Activated naive CD4-positive, alpha-beta T cell treated with anti-CD3 and anti-CD28 coated beads, Interleukin-2, amount 50 U/mL, for 16 hours (primary cell): ENCODE results near the gene C2orf80.
A peak's percentile ranks its signal among the peaks of the same experiment; 100 is the strongest.
"Not testable (repeated sequence)": the region's sequence is repeated elsewhere in the genome, so short reads cannot be mapped to it uniquely, and the experiment has no call there.

Source experiments
- DNase-seq: peaks from one replicate; pipeline ENCODE4 v3.0.0-alpha.2; 2020

Gene C2orf80

GRCh38 chr2:208175840-208176153, 14.0 kb downstream of the C2orf80 start:
- no peak for DNase-seq

GRCh38 chr2:208175069-208175839, 14.6 kb downstream of the C2orf80 start:
- DNase-seq, result peak; percentile 51

GRCh38 chr2:208174144-208174543, 15.7 kb downstream of the C2orf80 start:
- DNase-seq, result no peak

GRCh38 chr2:208172125-208172524, 17.7 kb downstream of the C2orf80 start:
- DNase-seq, result no peak

GRCh38 chr2:208164951-208165755, 24.7 kb downstream of the C2orf80 start:
- no peak for DNase-seq

GRCh38 chr2:208163489-208163888, 26.3 kb downstream of the C2orf80 start, which contains the start of gene CRYGA:
CRYGA (minus strand) TSS chr2:208163589; CDS start chr2:208163556, 33 bp downstream.
- DNase-seq, result no peak

GRCh38 chr2:208156439-208156838, 33.4 kb downstream of the C2orf80 start:
- no peak for DNase-seq

GRCh38 chr2:208153156-208153555, 36.7 kb downstream of the C2orf80 start:
- no peak for DNase-seq

GRCh38 chr2:208150956-208151355, 38.9 kb downstream of the C2orf80 start:
- no peak for DNase-seq

- no peak for DNase-seq
These were observed 39.7 kb downstream of the C2orf80 start for GRCh38 chr2:208150094-208150493.

GRCh38 chr2:208148803-208149202, 41.0 kb downstream of the C2orf80 start:
- no peak for DNase-seq

GRCh38 chr2:208147759-208148158, 42.1 kb downstream of the C2orf80 start:
- no peak for DNase-seq

GRCh38 chr2:208147008-208147407, 42.8 kb downstream of the C2orf80 start:
- no peak for DNase-seq

- DNase-seq, result no peak
These were observed 43.8 kb downstream of the C2orf80 start, which contains the start of gene CRYGB for GRCh38 chr2:208146006-208146405. CRYGB (minus strand) TSS chr2:208146158; CDS start chr2:208146120, 38 bp downstream.

GRCh38 chr2:208142925-208143799, 46.7 kb downstream of the C2orf80 start:
- DNase-seq, result no peak

GRCh38 chr2:208142240-208142924, 47.4 kb downstream of the C2orf80 start:
- DNase-seq, result no peak

GRCh38 chr2:208139447-208139846, 50.4 kb downstream of the C2orf80 start:
- no peak for DNase-seq

GRCh38 chr2:208138334-208138733, 51.5 kb downstream of the C2orf80 start:
- DNase-seq, result not testable (repeated sequence)

GRCh38 chr2:208136716-208137094, 53.1 kb downstream of the C2orf80 start:
- no peak for DNase-seq

GRCh38 chr2:208135794-208136715, 53.8 kb downstream of the C2orf80 start:
- DNase-seq, result no peak

- DNase-seq, result no peak
These were observed 54.8 kb downstream of the C2orf80 start for GRCh38 chr2:208134928-208135586.
